ENCODE measurements around the gene ARHGEF39. TPM values are rescaled to one million over a fixed set of nuclear protein-coding genes. Genes with fewer than 3 reads are reported as not detected.

ARHGEF39 gene
- total and polyA plus RNA-seq, 9 of the 15 experiments (the other 6 are each of a cell fraction or from before 2014, with no cell fraction given) = 2.8 to 21.7 (median 12.9) TPM

- TF ChIP-seq, protein P1, sequence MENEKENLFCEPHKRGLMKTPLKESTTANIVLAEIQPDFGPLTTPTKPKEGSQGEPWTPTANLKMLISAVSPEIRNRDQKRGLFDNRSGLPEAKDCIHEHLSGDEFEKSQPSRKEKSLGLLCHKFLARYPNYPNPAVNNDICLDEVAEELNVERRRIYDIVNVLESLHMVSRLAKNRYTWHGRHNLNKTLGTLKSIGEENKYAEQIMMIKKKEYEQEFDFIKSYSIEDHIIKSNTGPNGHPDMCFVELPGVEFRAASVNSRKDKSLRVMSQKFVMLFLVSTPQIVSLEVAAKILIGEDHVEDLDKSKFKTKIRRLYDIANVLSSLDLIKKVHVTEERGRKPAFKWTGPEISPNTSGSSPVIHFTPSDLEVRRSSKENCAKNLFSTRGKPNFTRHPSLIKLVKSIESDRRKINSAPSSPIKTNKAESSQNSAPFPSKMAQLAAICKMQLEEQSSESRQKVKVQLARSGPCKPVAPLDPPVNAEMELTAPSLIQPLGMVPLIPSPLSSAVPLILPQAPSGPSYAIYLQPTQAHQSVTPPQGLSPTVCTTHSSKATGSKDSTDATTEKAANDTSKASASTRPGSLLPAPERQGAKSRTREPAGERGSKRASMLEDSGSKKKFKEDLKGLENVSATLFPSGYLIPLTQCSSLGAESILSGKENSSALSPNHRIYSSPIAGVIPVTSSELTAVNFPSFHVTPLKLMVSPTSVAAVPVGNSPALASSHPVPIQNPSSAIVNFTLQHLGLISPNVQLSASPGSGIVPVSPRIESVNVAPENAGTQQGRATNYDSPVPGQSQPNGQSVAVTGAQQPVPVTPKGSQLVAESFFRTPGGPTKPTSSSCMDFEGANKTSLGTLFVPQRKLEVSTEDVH (IDR thresholded peaks at IDR 0.05; ENCODE audit: low read depth, partially characterized antibody) = peak; percentile 74
- TF ChIP-seq ATF7 (IDR thresholded peaks at IDR 0.05) (peak; percentile 49; the same call in 1 of the 2 replicates), THRAP3 (IDR thresholded peaks at IDR 0.05; ENCODE audit: borderline replicate concordance) (no peak), CXXC5 (CRISPR knock-in tag; IDR thresholded peaks at IDR 0.05) (peak; percentile 83), NR3C1 (CRISPR knock-in tag; IDR thresholded peaks at IDR 0.05) (no peak), OTX1 (CRISPR knock-in tag; IDR thresholded peaks at IDR 0.05) (no peak), ESRRA (IDR thresholded peaks at IDR 0.05; ENCODE audit: borderline replicate concordance, low read depth) (no peak; the same call in 1 of the 2 replicates), SMAD2 (IDR thresholded peaks at IDR 0.05; ENCODE audit: low read depth, low read length) (no peak), GMEB1 (CRISPR knock-in tag; IDR thresholded peaks at IDR 0.05) (no peak), MAZ (CRISPR knock-in tag; conservative IDR thresholded peaks at IDR 0.05 in 1 of 2, IDR thresholded peaks at IDR 0.05 in 1 of 2) (peak; percentile 84 to 94), HNRNPUL1 (IDR thresholded peaks at IDR 0.05; ENCODE audit: low read length) (no peak), EP400 (IDR thresholded peaks at IDR 0.05) (peak; percentile 91), ZNF318 (IDR thresholded peaks at IDR 0.05; ENCODE audit: borderline replicate concordance in 1 of 2, low read depth in 1 of 2) (no peak), RBM22 (IDR thresholded peaks at IDR 0.05; ENCODE audit: low read depth, low read length, poor library complexity, severe bottlenecking) (no peak)
Measured at GRCh38 chr9:35664531-35665470, at the start of gene ARHGEF39 (continued).
